Skin of body (tissue), 2 donors: ENCODE results near the gene AMELY. TPM values are rescaled to one million over a fixed set of nuclear protein-coding genes. Genes with fewer than 3 reads are reported as not detected.
"Not testable (repeated sequence)": the region's sequence is repeated elsewhere in the genome, so short reads cannot be mapped to it uniquely, and the experiment has no call there.

Source experiments
- DNase-seq: peaks from one replicate; lab custom pipeline; 2025; lab: John Stamatoyannopoulos, UW
- total RNA-seq: library from RNA; depleted of rRNA; stranded (reverse); fragments of >200 nt; gene quantifications from one replicate; pipeline ENCODE4 v1.2.3, GENCODE V29; 2014

AMELY gene
- not detected for total RNA-seq

GRCh38 chrY:6911253-6911881, at the start of gene AMELY:
AMELY (minus strand) TSS chrY:6911752; CDS start chrY:6872608, 39,144 bp downstream.
- DNase-seq, result no peak

- no peak for DNase-seq
Observed at GRCh38 chrY:6949947-6950346, 38.4 kb upstream of the AMELY start.

- DNase-seq, result no peak
Observed at GRCh38 chrY:6948378-6948777, 36.8 kb upstream of the AMELY start.

- no peak for DNase-seq
Observed at GRCh38 chrY:6947695-6948094, 36.1 kb upstream of the AMELY start.

GRCh38 chrY:6935497-6935896, 23.9 kb upstream of the AMELY start:
- no peak for DNase-seq

- no peak for DNase-seq
Observed at GRCh38 chrY:6931779-6932396, 20.3 kb upstream of the AMELY start.

- DNase-seq, result no peak
Observed at GRCh38 chrY:6929237-6929636, 17.7 kb upstream of the AMELY start.

GRCh38 chrY:6928265-6928664, 16.7 kb upstream of the AMELY start:
- DNase-seq, result no peak

- DNase-seq, result no peak
Observed at GRCh38 chrY:6921061-6921460, 9.5 kb upstream of the AMELY start.

GRCh38 chrY:6913362-6913761, 1.8 kb upstream of the AMELY start:
- DNase-seq, result no peak

- DNase-seq, result no peak
Observed at GRCh38 chrY:6910372-6911252, 940 bp downstream of the AMELY start, which contains the start of gene TBL1Y. TBL1Y (plus strand) TSS chrY:6910697; CDS start chrY:7025085, 114,388 bp downstream.

GRCh38 chrY:6909856-6910255, 1.7 kb downstream of the AMELY start:
- DNase-seq, result no peak

GRCh38 chrY:6909118-6909521, 2.4 kb downstream of the AMELY start:
- no peak for DNase-seq

GRCh38 chrY:6908021-6908420, 3.5 kb downstream of the AMELY start:
- not testable (repeated sequence) for DNase-seq

GRCh38 chrY:6907591-6907990, 4.0 kb downstream of the AMELY start:
- DNase-seq, result no peak

- not testable (repeated sequence) for DNase-seq
Observed at GRCh38 chrY:6902116-6902515, 9.4 kb downstream of the AMELY start.

- no peak for DNase-seq
Observed at GRCh38 chrY:6895236-6895635, 16.3 kb downstream of the AMELY start.

GRCh38 chrY:6894496-6894895, 17.1 kb downstream of the AMELY start:
- no peak for DNase-seq

- no peak for DNase-seq
Observed at GRCh38 chrY:6849384-6849783, 62.2 kb downstream of the AMELY start.

- DNase-seq, result not testable (repeated sequence)
Observed at GRCh38 chrY:6842650-6843049, 68.9 kb downstream of the AMELY start.
